HL-60 (cell line): Measurements from ENCODE around the gene TCFL5.

Experiments
- CTCF ChIP-seq: IDR thresholded peaks from one replicate; pipeline ENCODE4 v1.5.1; 2011; ENCODE audit warnings: low read length, control low read depth, inconsistent platforms; ENCODE audit not compliant: insufficient read depth
- GABPA ChIP-seq: IDR thresholded peaks from 2 replicates; pipeline ENCODE4 v1.6.1; 2012; ENCODE audit warnings: low read depth
- POLR2AphosphoS5 ChIP-seq: IDR thresholded peaks from 2 replicates; pipeline ENCODE4 v1.6.1; 2012; ENCODE audit warnings: low read depth

DNA sequence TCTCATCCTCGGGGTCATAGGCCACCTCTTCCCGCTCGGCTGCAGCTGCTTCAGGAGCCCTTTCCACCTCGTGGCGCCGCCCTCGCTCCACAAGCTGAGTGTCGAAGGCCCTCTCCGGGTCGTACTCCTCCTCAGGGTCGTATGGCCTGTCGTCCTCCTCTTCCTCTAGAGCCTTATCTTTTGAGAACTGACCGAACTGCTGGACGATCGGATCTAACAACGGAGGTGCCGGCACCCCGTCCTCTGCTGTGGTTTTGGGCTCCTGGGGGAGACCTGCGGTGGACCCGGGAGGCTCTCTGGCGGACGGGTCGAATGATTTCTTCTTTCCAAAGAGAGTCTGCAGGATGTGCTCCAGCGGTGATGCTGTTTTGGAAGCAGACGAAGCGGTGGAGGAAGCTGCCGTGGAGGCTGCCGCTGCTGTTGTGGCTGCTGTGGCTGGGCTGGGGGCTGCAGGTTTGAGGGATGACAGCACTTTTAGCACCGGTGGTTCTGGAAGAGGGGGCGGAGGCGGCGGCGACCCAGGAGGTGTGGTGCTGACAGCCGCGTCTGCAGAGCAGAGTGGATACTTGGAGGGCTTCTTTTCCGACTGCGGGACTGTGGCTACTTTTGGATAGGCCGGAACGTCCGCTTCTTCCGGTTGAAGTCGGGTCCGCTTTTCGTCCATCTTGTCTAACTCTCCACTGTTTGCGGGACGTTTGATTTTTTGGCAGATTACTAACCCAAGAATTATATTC, 20.2 kb upstream of the TCFL5 start:
- TF ChIP-seq CTCF: no peak
- TF ChIP-seq GABPA: no peak
- TF ChIP-seq POLR2AphosphoS5: no peak
